WI38 (cell line): ENCODE data around the gene CD27.

Experiments used
- H3K4me3 ChIP-seq: 2 replicates; pipeline ENCODE4 v1.5.1; 2011; ENCODE audit warnings: low read depth, mild to moderate bottlenecking, control low read depth, low read length
- CTCF ChIP-seq: IDR thresholded peaks from 2 replicates; pipeline ENCODE4 v1.5.1; 2012; ENCODE audit warnings: low read depth, mild to moderate bottlenecking, control low read depth, low read length

Gene CD27

GRCh38 chr12:6444704-6445688, at the start of gene CD27:
Gene CD27 (plus strand): TSS chr12:6444955. CDS start chr12:6445096, 141 bp downstream.
- no peak within 1 kb of the TSS for H3K4me3 ChIP-seq
- no peak for TF ChIP-seq CTCF

GRCh38 chr12:6396031-6396430, 48.7 kb upstream of the CD27 start:
- H3K4me3 ChIP-seq: no peak overlapping the region
- TF ChIP-seq CTCF: no peak

- no peak for TF ChIP-seq CTCF
- H3K4me3 ChIP-seq: no peak overlapping the region
These were observed 44.7 kb upstream of the CD27 start for GRCh38 chr12:6399884-6400644.

GRCh38 chr12:6404390-6404789, 40.4 kb upstream of the CD27 start:
- no peak for TF ChIP-seq CTCF
- no peak overlapping the region for H3K4me3 ChIP-seq

- no peak overlapping the region for H3K4me3 ChIP-seq
- TF ChIP-seq CTCF: no peak
These were observed 38.8 kb upstream of the CD27 start for GRCh38 chr12:6405963-6406362.

GRCh38 chr12:6407236-6407954, 37.4 kb upstream of the CD27 start:
- no peak overlapping the region for H3K4me3 ChIP-seq

More at GRCh38 chr12:6407236-6407954, 37.4 kb upstream of the CD27 start:
- TF ChIP-seq CTCF: no peak
